NOMO-1 treated with DMSO at 0.1 percent for 48 hours (cell line): Measurements from ENCODE around the gene GLIS2.

ENCODE experiments used
- DNase-seq: peaks from one replicate; lab custom pipeline; 2025; ENCODE audit not compliant: unreplicated experiment; lab: John Stamatoyannopoulos, UW

GLIS2 gene

DNA sequence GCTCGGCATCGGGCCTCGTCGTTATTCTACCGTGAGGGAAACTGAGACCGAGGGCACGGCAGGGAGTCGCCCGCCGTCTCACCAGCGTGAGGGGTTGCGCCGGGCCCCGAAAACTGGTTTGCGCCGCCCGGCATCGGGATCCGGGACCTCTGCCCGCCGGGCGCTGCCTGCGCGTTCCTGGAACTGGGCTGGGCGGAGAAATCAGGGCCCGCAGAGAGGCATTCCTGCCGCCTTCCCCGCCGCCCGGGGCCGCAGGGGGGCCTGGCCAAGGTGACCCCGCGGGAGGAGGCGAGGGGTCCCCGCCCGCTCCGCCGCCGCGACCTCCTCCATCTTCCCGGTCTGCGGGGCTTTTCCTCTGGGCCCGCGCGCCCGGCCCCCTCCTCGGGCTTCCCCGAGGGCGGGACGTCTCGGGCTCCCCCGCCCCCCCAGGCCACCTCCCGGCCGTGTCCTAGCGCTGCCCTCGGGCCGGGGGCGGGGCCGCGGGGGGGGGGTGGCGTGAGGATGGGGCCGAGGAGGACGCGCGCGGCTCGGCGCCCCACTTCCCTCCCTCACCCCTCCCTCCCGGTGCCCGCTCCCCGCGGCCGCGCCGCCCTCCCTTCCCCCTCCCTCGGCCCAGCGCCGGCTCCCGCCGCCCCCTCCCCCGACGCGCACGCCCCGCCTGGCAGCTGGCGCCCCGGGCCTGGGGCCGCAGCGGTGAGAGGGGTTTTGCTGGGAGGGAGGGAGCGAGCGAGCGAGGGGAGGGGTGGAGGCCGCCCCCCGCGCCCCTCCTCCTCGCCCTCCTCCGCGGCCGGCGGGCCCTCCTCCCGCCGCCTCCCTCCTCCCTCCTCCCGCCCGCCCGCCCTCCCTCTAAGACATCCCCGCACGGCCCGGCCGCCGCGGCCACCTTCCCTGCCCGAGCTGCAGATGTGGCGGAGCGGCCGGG, at the start of gene GLIS2:
Gene GLIS2 (plus strand): TSS at position 882 of the 922 bp plus-strand sequence. CDS start 16,214 bp downstream, outside the sequence.
- no peak for DNase-seq

- DNase-seq: no peak
Measured at GRCh38 chr16:4266372-4266771, 49.5 kb upstream of the GLIS2 start.

DNA sequence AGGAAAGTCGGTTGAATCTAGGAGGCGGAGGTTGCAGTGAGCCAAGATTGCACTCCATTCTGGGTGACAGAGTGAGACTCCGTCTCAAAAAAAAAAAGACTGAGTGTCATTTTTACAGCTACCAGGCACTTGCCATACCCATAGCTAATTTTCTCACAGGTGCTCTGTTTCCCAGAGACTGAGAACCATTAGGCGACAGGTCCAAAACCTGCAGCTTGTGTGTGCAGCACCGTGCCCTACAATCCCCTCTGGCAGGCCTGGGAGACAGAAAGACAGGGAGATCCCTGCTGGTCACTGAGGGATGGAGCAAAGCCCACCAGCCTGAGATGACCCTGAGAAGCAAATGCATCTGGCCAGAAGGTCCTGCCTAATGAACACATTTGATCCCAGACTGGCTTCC, 45.8 kb upstream of the GLIS2 start:
- DNase-seq: no peak

DNA sequence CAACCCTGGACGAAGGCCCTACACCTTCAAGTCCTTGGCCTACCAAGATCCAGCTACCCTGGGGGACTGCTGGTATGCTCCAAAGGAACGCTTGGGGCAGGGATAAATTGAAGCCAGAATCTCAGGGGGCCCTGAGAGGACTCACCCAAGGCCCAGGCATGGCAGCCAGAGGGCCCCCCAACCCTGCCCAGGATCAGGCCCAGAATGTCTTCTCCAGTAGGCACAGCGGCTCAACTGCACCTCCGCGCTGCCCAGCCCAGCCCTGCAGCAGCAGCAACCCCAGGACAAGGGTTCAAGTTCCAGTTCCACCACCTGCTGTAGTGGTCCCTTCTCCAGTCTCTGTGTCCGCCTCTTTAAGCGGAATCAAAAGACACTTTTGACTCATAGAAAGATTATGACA, 45.3 kb upstream of the GLIS2 start:
- DNase-seq: no peak

- peak; percentile 93 for DNase-seq
Measured at GRCh38 chr16:4271176-4272113, 44.4 kb upstream of the GLIS2 start.

DNA sequence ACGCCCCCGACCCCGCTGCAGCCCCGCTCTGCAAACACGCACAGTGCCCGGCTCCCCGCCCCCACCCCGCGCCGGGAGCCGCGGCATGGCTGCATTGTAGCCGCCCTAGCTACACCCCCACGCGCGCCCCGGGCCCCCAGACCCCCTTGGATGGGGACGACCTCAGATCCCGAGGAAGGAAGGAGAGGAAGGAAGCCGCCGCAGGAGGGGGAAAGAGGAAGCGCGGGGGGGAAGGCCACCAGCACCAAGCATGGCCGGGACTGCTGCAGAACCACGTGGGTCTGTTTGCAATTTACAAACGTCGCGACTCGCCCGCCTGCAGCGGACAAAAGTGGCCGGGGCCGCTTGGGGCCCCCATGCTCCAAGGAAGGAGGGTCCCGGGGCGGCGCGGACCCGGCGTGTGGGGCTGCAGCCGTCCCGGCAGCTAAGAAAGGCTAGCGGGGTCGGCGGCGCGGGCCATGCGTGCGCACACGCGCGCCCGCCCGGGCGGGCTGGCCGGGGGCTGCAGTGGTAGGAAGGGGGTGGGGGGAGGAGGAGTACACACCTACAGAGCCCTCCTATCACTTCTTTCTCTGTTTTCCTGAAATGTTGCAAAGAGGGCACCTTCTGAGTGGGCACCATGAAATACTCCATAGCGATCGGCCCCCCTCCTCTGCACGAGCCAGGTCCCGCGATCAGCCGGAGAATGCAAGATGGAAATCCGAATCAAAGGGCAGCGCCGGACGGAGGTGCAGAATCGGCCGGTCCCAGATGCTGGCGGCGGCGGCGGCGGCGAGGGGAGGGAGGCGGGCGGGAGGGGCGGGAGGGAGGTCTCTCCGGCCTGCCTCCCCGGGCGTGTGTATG, 43.5 kb upstream of the GLIS2 start:
- DNase-seq: peak; percentile 62

DNA sequence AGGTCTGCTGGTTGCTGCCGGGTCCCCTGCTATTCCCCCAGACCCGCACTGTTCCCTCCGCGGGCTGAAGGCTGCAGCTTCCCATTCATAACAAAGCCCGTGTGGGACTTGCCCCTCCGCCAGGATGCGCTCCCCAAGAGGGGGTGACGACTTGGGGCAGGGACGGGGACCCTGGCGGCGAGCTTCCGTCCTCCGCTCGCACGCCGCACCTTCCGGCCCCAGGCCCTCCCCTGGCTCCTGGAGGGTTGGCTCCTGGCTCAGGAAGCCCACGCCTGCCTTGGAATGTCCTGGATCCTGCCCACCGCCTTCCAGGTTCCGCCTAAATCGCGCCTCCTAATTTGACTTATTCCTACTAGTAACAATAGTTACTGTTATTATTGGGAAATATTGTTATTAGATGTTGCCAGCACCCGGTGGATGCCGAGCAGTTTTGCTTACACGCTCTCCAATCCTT, 42.0 kb upstream of the GLIS2 start:
- DNase-seq: peak; percentile 49

GRCh38 chr16:4275861-4276260, 40.0 kb upstream of the GLIS2 start:
- DNase-seq: no peak

- no peak for DNase-seq
Measured at GRCh38 chr16:4277987-4278513, 37.8 kb upstream of the GLIS2 start.

GRCh38 chr16:4280625-4281024, 35.2 kb upstream of the GLIS2 start:
- no peak for DNase-seq

DNA sequence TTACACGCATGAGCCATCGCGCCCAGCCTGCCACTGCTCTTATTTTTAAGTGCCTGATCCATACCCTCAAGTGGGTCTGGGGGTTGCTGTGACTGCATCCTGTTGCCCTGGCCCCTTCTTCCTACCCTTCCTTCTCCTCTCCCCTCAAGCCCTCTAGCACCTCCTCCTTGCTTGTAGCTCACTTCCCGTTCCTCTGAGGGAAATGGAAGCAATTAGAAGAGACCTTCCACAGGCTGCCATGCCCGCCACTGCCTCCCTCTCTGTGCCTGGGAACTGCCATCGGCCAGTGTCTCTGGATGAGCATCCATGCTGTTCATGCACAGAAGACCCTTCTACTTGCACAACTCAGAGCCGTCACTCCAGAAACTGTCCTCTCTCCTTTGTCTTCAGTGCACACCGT, 32.4 kb upstream of the GLIS2 start:
- DNase-seq: peak; percentile 19

GRCh38 chr16:4283939-4284338, 31.9 kb upstream of the GLIS2 start:
- DNase-seq: no peak

DNA sequence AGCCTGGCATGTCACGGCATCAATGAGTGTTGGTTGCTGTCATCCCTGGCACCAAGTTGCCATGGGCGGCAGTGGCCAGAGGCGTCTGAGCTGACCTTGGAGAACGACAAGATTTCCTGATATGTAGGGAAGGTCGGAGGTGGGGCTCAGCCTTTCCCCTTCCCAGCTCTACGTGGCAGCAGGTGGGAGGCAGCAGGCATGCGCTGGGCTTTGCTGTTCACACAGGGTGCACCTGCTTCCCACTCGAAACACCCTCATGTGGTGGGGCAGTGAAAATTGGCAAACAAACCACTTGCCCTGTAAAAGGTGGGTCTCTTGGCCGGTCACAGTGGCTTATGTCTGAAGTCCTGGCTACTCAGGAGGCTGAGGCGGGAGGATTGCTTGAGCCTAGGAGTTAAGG, 30.7 kb upstream of the GLIS2 start:
- DNase-seq: no peak

DNA sequence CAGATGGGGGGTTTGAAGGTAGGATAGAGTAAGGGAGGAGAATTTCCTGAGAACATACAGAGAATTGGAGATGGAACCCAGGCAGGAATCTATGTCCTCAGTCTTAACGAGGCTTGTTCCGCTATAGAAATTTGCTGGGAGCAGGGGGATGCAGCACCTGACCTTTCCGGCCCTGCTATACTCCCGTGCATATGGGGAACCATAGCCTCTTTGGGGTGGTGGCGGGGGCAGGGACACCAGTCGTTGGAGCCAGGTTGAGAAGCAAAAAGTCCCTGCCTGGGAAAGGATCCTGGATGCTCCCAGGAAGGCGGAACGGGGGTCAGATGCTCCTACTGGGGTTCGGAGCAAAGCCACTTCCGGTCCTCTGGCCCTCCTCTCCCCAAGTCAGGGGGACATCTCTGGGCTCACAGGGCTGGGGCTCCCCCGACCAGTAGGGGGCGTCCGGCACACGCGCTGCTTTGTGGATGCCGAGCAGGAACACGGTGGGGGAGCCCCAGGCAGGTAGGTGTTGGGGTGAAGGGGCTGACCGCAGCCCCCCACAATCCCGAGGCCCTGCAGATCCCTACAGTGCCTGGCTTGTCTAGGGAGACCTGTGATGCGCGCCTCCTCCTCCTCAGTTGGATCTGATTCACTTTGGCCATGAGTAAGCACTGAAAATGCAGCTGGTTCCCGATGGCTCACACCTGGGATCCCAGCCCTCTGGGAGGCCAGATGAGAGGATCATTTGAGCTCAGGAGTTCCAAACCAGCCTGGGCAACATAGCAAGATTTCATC, 27.5 kb upstream of the GLIS2 start:
- DNase-seq: peak; percentile 52

DNA sequence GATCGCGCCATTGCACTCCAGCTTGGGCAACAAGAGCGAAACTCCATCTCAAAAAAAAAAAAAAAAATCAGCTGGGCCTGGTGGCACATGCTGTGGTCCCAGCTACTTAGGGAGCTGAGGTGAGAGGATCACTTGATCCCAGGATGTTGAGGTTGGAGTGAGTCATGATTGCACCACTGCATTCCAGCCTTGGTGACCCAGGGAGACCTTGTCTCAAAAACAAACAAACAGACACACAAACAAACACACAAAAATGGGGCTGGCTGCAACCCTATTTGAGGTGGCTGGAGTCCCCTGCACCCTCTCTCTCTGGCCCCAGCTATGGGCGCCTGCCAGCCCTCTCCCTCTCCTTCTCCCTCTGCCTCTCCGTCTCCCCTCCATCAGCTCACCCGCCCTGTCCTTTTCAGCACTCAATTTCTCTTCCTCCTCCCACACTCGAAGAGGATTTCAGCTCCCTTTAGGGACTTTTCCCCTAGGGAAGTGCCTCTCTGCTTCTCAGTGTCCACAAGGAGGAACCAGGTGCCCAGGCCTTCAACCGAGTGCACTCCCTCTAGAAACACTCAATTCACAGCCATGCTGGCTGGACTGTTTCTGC, 25.5 kb upstream of the GLIS2 start:
- DNase-seq: no peak

GRCh38 chr16:4291699-4292098, 24.2 kb upstream of the GLIS2 start:
- no peak for DNase-seq

- DNase-seq: no peak
Measured at GRCh38 chr16:4293181-4293716, 22.6 kb upstream of the GLIS2 start.

GRCh38 chr16:4293822-4294457, 21.9 kb upstream of the GLIS2 start:
- DNase-seq: no peak

- DNase-seq: no peak
Measured at GRCh38 chr16:4295581-4295980, 20.3 kb upstream of the GLIS2 start.
